Measurements from ENCODE around the gene STX18. TPM values are rescaled to one million over a fixed set of nuclear protein-coding genes. Genes with fewer than 3 reads are reported as not detected.

The STX18 gene
- total RNA-seq, 1 experiment from 2014 or later = 36.5 TPM

- Mint-ChIP-seq H3K4me3 (ENCODE audit: unreplicated experiment) (no peak overlapping the region), H3K36me3 (ENCODE audit: insufficient read depth, unreplicated experiment) (peaks cover 13% of the 10 kb centered on the region), H3K4me1 (ENCODE audit: low read depth, unreplicated experiment) (no peaks in the 10 kb centered on the region), H3K27ac (ENCODE audit: unreplicated experiment) (no peak overlapping the region), H3K9me3 (ENCODE audit: unreplicated experiment) (no peaks in the 10 kb centered on the region), H3K27me3 (ENCODE audit: insufficient read depth, unreplicated experiment) (no peaks in the 10 kb centered on the region)
- intact Hi-C loops (cut with micrococcal nuclease; ENCODE audit: unreplicated experiment) = no loop called here
- no peaks in the 10 kb centered on the region for H3K9me3 ChIP-seq
- TF ChIP-seq CTCF (IDR thresholded peaks at IDR 0.05; ENCODE audit: insufficient read depth in 1 of 2, low read depth in 1 of 2, low read length in 1 of 2, severe bottlenecking in 1 of 2, unreplicated experiment in 1 of 2) = no peak
- no peak overlapping the region for H3K4me3 ChIP-seq (ENCODE audit: low read depth, low read length)
- no peaks in the 10 kb centered on the region for H3K36me3 ChIP-seq (ENCODE audit: control insufficient read depth, insufficient read depth, low read length)
- CTCF ChIA-PET = no interaction called here
- H3K27me3 ChIP-seq (replicated peaks; ENCODE audit: control insufficient read depth, insufficient read depth, low read length) = no peaks in the 10 kb centered on the region
- DNase-seq = no peak
- no TSS peak for BruUV-seq (replicated peaks)
- POLR2A ChIA-PET = no interaction called here
- no peaks in the 10 kb centered on the region for H3K4me1 ChIP-seq
These were observed 131.6 kb downstream of the STX18 start for GRCh38 chr4:4410271-4410670.

GRCh38 chr4:4409416-4410115, 132.3 kb downstream of the STX18 start:
- Histone ChIP-seq H3K4me3 (ENCODE audit: low read depth, low read length) (no peak overlapping the region), H3K4me1 (no peaks in the 10 kb centered on the region), H3K9me3 (no peaks in the 10 kb centered on the region), H3K27me3 (replicated peaks; ENCODE audit: control insufficient read depth, insufficient read depth, low read length) (no peaks in the 10 kb centered on the region), H3K36me3 (ENCODE audit: control insufficient read depth, insufficient read depth, low read length) (no peaks in the 10 kb centered on the region)
- Mint-ChIP-seq H3K27me3 (ENCODE audit: insufficient read depth, unreplicated experiment) (no peaks in the 10 kb centered on the region), H3K4me1 (ENCODE audit: low read depth, unreplicated experiment) (no peaks in the 10 kb centered on the region), H3K9me3 (ENCODE audit: unreplicated experiment) (no peaks in the 10 kb centered on the region), H3K4me3 (ENCODE audit: unreplicated experiment) (no peak overlapping the region), H3K27ac (ENCODE audit: unreplicated experiment) (no peak overlapping the region), H3K36me3 (ENCODE audit: insufficient read depth, unreplicated experiment) (peaks cover 13% of the 10 kb centered on the region)
- no peak for TF ChIP-seq CTCF (IDR thresholded peaks at IDR 0.05; ENCODE audit: insufficient read depth in 1 of 2, low read depth in 1 of 2, low read length in 1 of 2, severe bottlenecking in 1 of 2, unreplicated experiment in 1 of 2)
- intact Hi-C loops (cut with micrococcal nuclease; ENCODE audit: unreplicated experiment) = no loop called here
- no peak for DNase-seq
- POLR2A ChIA-PET = no interaction called here
- no TSS peak for BruUV-seq (replicated peaks)
- CTCF ChIA-PET = no interaction called here

- Mint-ChIP-seq H3K4me3 (ENCODE audit: unreplicated experiment) (no peak overlapping the region), H3K27ac (ENCODE audit: unreplicated experiment) (no peak overlapping the region), H3K9me3 (ENCODE audit: unreplicated experiment) (no peaks in the 10 kb centered on the region), H3K4me1 (ENCODE audit: low read depth, unreplicated experiment) (no peaks in the 10 kb centered on the region), H3K27me3 (ENCODE audit: insufficient read depth, unreplicated experiment) (no peaks in the 10 kb centered on the region), H3K36me3 (ENCODE audit: insufficient read depth, unreplicated experiment) (peaks cover 12% of the 10 kb centered on the region)
- H3K4me1 ChIP-seq = no peaks in the 10 kb centered on the region
- BruUV-seq (replicated peaks) = no TSS peak
- no peak for DNase-seq
- ChIA-PET CTCF (no interaction called here), POLR2A (no interaction called here)
- no peaks in the 10 kb centered on the region for H3K9me3 ChIP-seq
- H3K27me3 ChIP-seq (replicated peaks; ENCODE audit: control insufficient read depth, insufficient read depth, low read length) = no peaks in the 10 kb centered on the region
- TF ChIP-seq CTCF (IDR thresholded peaks at IDR 0.05; ENCODE audit: insufficient read depth in 1 of 2, low read depth in 1 of 2, low read length in 1 of 2, severe bottlenecking in 1 of 2, unreplicated experiment in 1 of 2) = no peak
- no peaks in the 10 kb centered on the region for H3K36me3 ChIP-seq (ENCODE audit: control insufficient read depth, insufficient read depth, low read length)
- intact Hi-C loops (cut with micrococcal nuclease; ENCODE audit: unreplicated experiment) = no loop called here
- H3K4me3 ChIP-seq (ENCODE audit: low read depth, low read length) = no peak overlapping the region
These were observed 133.1 kb downstream of the STX18 start for GRCh38 chr4:4408576-4409335.
